Lower leg skin (tissue), 3 donors: Measurements from ENCODE around the gene CD69.

Source experiments
- CTCF ChIP-seq, 3 donors: fragments of 450-650 bp; IDR thresholded peaks; one replicate each; pipeline ENCODE4 v1.5.1; 2016; ENCODE audit warnings: antibody characterized with exemption in 3 of 3, mild to moderate bottlenecking in 3 of 3, moderate library complexity in 2 of 3
- POLR2A ChIP-seq, 2 donors: fragments of 450-650 bp; IDR thresholded peaks; one replicate each; pipeline ENCODE4 v1.6.1; 2016 to 2017; ENCODE audit warnings: antibody characterized with exemption in 2 of 2, mild to moderate bottlenecking in 1 of 2, moderate library complexity in 1 of 2

GRCh38 chr12:9758119-9758518 lies 2.6 kb downstream of the CD69 start:
- TF ChIP-seq POLR2A (IDR thresholded peaks at IDR 0.05) (no peak), CTCF (IDR thresholded peaks at IDR 0.05) (no peak)
